NCI-H1105 (cell line): Measurements from ENCODE around the gene HRH2.

Source experiments
- DNase-seq: peaks from one replicate; lab custom pipeline; 2025; lab: John Stamatoyannopoulos, UW

HRH2 gene

GRCh38 chr5:175677571-175677970 is 19.7 kb downstream of the HRH2 start:
- no peak for DNase-seq

DNA sequence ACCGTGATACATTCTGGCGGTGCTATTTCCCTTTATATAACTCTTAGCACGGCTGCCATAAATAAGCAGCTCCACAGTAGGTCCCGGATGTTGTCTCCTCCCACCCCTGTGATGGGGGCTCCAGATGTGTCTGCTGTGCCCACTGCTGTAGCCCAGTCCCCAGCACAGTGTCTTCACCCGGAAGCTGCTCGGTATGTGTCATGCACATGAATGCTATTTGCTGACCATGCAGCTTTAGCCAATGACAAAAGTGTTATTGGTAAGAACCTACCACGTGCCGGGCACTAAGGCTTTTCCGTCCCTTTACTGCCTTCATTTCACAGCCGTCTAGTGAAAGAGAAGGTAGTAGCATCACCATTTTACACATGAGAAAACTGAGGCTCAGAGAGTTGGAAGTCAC is 20.2 kb downstream of the HRH2 start:
- DNase-seq, result no peak

DNA sequence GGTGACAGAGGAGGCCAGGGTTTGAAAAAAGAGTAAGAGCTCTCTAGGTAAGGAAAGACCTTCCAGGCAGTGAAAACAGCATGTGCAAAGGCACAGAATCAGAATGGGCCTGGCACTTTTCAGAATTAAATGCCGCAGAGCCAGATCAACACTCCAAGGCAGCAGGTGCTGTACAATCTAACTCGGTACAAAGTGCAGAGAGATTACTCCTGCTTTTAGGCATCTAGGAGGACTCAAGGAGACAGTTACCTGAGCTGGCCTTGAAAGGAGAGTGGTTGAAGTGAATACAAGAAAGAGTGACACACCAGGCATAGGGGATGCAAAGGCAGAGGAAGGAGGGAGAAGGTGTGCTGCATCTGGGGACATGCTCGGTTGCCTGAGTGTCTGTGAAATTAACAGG is 21.5 kb downstream of the HRH2 start:
- DNase-seq, result no peak

DNA sequence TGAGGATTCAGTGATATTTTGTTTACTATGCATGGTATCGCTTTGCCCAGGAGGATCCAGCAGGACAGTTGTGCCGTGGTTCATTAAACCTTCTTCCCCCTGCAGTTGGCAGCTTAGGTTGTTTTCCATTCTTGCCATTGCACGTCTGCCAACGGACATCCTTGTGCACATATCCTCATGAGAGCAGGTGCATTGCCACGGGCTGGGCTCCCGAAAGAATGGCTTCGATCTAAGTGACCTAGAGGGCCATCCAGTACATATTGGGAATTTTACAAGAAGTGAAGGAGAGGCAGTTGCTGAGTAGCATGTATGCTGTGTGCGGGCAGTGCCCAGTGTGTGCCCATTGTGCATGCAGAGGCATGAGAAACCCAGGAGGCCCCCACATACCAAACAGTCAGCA is 22.1 kb downstream of the HRH2 start:
- DNase-seq, result no peak

- DNase-seq, result no peak
Observed at GRCh38 chr5:175680463-175680862, 22.6 kb downstream of the HRH2 start.

GRCh38 chr5:175681045-175681967 is 23.4 kb downstream of the HRH2 start:
- DNase-seq, result no peak

DNA sequence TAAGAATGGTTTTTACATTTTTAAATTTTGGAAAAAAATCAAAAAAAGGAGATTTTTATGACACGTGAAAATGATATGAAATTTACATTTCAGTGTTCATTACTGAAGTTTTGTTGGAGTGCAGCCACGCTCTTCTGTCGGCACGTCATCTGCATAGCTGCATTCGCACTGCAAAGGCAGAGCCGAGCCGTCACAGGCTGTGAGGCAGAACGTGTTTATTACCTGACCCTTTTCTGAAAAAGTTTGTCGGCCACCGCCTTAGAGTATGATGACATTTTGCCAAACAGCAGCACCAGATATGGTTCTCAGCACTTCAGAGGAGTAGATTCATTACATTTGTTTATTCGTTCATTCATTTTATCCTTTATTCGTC is 24.1 kb downstream of the HRH2 start:
- no peak for DNase-seq

- no peak for DNase-seq
Observed at GRCh38 chr5:175682664-175683063, 24.8 kb downstream of the HRH2 start.

GRCh38 chr5:175683231-175683630 is 25.4 kb downstream of the HRH2 start:
- no peak for DNase-seq

DNA sequence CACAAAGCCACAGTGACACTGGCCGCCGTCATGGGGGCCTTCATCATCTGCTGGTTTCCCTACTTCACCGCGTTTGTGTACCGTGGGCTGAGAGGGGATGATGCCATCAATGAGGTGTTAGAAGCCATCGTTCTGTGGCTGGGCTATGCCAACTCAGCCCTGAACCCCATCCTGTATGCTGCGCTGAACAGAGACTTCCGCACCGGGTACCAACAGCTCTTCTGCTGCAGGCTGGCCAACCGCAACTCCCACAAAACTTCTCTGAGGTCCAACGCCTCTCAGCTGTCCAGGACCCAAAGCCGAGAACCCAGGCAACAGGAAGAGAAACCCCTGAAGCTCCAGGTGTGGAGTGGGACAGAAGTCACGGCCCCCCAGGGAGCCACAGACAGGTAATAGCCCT is 26.1 kb downstream of the HRH2 start:
- no peak for DNase-seq

DNA sequence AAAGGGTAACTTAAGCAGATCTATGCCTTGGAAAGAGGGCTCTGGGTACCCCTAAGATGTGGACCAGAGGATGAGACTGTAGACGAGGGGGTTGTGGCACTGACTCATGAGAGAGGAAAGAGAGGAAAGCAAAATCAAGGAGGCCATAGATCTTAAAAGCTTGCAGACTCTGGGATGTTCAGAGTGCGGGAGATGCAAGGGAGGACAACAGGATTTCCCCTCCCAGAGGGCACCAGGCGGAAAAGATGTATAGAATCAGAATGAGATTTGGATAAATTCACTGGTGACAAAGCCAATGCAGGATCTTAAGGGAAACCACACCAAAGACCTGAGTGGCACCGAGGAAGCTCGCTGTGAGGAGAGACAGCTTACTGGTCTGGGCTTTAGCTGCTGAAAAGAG is 27.1 kb downstream of the HRH2 start:
- no peak for DNase-seq

DNA sequence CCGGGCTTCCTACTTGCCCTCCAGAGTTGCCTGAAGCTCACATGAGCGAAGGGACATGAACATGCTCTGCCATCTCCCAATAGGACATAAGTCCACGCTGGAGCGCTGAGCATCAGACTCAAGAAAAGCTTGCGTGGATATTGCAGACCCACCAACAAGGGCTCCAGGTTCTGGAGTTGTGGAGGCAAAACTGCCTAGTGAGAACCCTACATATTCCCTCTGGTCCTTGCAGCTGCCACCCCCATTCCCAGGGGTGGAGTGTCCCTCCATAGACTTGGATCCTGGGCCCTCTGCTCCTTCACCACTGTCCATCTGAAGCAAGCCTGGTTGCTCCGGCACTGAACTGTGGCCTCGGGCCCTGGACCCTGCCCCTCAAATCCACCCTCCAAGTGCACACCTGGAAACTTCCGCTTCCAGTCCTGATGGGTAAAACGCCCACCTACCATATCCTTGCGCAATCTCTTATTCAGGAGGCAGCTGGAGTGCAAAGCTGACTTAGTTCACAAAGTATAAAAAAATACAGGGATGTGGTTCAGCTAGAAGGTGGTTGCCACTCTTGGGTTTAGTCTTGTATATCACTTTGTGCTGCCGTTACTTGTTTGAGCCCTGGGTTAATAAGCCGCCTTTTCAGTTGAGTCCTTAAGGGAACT is 28.0 kb downstream of the HRH2 start:
- DNase-seq, result no peak

DNA sequence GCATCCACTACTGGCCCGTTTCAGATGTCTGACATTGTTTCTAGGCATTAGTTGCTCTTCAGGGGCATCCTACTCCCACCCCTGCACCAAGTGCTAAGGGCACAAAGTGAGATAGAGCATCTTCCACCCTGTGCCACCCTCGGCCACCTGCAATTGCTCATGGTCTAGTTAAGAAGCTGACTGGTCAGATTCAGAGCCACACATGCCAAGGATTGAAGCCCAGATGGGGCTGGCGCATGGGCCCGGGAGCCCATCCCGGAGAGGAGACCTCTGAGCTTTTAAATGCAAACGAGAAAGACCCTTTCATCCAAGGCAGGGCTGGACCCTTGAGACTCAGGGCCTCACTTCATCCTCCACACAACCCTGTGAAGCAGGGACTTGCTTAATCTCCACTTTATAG is 28.5 kb downstream of the HRH2 start:
- DNase-seq, result no peak

- no peak for DNase-seq
Observed at GRCh38 chr5:175686826-175687225, 29.0 kb downstream of the HRH2 start.

DNA sequence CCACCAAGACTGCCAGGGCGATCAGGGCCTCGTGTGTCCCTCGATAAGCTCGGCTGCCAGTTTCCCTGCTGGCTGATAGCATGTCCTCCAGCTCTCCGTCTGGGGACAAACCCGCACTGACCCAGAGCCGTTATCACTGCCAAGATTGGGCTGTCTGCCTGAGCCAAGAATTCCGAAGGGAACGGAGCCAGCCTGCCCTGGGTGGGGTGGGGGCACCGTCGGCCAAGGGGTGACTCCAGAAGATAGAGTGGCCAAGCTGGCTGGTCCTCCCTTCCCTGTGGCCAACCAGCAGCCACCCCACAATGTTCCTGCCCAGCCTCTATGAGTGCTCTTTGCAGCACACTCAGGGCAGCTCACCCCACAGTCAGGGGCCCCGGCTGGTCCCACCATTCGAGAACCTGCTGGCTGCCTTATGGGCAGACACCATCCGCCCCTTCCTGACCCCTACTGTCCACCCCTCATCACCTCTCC is 29.4 kb downstream of the HRH2 start:
- no peak for DNase-seq

DNA sequence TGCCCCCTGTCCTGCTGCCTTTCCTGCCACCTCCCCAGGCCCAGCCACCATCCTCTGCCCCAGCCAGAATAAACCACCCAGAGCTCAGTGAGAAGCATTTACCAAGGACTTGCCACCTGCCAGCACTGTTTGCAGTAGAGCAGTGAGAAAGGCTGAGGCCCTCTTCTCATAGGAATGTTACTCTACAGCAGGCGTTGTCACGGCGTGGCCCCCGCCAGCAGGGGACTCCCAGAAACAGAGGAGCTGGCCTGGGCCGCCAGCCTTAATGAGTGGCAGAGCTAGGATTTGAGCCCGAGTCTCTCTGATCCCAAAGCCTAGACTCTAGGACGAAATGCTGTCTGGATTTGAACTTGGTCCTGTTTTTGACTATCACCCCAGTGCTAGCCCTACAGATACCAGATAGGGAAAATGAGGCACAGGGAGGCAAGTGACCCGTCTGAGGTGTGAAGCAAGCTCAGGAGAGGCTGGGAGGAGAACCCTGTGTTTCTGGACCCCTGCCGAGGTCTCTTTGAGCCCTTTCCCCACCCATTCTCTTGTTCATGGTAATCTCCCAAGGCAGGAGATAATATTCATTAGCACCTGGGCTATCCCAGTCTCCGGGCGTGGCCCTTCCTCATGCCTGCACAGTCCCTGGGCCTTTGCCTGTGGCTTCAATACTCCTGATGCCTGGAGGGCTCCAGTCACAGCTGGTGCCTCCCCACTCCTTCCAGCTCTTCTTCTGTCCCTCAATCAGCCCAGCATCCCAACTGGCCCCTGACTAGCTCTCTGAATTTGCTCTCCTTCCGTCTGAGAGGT is 30.7 kb downstream of the HRH2 start:
- no peak for DNase-seq

- DNase-seq, result no peak
Observed at GRCh38 chr5:175689147-175689991, 31.5 kb downstream of the HRH2 start.

- DNase-seq, result no peak
Observed at GRCh38 chr5:175690025-175690424, 32.2 kb downstream of the HRH2 start.

DNA sequence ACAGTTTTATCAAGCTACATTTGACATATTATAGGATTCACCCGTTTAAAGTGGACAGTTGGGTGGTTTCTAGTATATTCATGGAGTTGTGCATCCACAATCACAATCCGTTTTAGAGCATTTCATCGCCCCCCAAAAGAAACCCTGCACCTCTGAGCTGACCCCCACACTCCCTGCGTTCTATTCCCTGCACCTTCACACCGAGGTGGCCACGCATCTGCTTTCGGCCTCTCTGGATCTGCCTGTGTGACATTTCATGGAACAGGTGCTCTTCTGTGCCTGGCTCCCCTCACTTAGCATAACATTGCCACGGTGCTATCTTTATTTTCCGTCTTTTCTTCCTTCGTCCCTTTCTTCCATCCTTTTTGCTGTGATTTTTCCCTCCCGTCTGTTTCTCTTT is 32.7 kb downstream of the HRH2 start:
- no peak for DNase-seq

DNA sequence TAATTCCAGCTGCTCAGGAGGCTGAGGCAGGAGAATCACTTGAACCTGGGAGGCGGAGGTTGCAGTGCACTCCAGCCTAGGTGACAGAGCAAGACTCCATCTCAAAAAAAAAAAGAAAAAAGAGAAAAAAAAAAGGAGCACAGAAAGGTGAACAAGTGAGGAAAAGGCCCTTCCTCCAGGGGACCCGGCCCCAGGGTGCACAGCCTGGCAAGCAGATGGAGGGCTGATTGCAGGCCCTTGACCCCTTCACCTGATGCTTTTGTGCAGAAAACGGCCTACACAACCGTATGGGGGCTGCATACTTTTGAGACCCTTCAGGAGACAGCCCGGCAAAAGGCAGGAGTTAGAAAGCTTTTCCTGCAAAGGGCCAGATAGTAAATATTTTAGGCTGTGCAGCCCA is 33.9 kb downstream of the HRH2 start:
- no peak for DNase-seq

DNA sequence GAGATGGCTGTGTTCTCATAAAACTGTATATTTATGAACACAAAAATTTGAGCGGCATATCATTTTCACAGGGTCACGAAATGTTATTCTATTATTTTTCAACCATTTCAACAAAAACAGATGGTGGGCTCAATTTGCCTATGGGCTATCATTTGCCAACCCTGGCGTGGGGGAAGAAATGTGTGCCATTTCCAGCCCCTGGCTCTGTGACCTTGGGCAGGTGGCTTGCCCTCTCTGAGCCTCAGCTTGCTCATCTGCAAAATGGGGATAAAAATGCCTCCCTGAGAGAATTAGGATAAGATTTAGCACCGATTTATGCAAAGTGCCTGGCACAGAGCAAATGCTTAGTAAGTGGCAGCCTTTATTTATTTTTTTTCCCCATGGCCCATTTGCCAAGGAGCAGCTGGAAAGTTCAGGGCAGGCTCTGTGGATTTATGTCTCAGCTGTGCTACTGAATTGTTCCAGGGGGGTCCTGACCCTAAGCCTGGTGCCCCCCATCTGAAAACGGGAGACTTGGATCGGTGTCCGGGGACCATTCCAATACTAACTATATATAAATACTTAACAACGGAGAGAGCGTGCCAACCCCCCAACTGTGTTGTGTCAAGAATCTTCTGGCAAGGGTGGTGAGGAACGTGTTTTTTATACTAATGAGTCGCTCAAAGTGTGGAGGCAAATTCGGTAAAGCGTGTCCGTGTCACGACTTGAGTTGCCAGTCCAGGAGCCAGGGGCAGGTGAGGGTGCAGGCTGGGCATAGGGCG is 34.5 kb downstream of the HRH2 start:
- DNase-seq, result no peak
